ENCODE measurements around the gene TNFRSF8. TPM values are rescaled to one million over a fixed set of nuclear protein-coding genes. Genes with fewer than 3 reads are reported as not detected.

Gene TNFRSF8
- total RNA-seq, 1 donor from 2014 or later = 2.2 TPM

DNA sequence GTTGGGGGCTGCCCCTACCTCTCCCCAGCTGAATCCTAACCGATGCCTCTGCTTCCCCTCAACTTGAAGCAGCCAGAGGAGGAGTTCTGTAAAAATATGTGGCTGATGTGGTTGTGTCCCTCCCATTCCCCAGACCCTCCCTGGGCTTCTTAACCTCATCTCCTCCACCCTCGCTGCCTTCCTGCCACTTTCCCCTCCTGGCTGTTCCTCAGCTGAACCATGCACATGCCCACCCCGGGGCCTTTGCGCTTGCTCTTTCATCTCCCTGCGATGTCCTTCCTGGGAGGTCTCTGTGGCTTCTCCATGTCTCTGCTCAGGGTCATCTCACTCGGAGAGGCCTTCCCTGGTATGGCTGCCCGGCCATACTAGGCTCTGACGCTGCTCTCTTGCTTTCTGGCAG lies 34.9 kb upstream of the TNFRSF8 start:
- CTCF ChIA-PET = interaction anchor here (0.7 kb wide), 1 partner anchor 10 kb away, joined by 3 read pairs; no protein-coding TSS in a partner anchor
- POLR2A ChIA-PET = interaction anchor here (0.6 to 1.2 kb wide), 2 partner anchors 119 to 131 kb away, joined by 4 to 6 read pairs; no protein-coding TSS in a partner anchor
- Mint-ChIP-seq H3K27ac (no peak overlapping the region), H3K27me3 (no peaks in the 10 kb centered on the region), H3K4me3 (no peak overlapping the region), H3K9me3 (no peaks in the 10 kb centered on the region), H3K36me3 (ENCODE audit: low read depth) (peaks cover 76% of the 10 kb centered on the region), H3K4me1 (peaks cover 16% of the 10 kb centered on the region)
- TF ChIP-seq, protein P1, sequence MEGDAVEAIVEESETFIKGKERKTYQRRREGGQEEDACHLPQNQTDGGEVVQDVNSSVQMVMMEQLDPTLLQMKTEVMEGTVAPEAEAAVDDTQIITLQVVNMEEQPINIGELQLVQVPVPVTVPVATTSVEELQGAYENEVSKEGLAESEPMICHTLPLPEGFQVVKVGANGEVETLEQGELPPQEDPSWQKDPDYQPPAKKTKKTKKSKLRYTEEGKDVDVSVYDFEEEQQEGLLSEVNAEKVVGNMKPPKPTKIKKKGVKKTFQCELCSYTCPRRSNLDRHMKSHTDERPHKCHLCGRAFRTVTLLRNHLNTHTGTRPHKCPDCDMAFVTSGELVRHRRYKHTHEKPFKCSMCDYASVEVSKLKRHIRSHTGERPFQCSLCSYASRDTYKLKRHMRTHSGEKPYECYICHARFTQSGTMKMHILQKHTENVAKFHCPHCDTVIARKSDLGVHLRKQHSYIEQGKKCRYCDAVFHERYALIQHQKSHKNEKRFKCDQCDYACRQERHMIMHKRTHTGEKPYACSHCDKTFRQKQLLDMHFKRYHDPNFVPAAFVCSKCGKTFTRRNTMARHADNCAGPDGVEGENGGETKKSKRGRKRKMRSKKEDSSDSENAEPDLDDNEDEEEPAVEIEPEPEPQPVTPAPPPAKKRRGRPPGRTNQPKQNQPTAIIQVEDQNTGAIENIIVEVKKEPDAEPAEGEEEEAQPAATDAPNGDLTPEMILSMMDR (IDR thresholded peaks at IDR 0.05) = no peak
- DNase-seq (no peak), ATAC-seq (ENCODE audit: low read depth) (no peak)
- intact Hi-C loops (cut with micrococcal nuclease) = no loop called here

DNA sequence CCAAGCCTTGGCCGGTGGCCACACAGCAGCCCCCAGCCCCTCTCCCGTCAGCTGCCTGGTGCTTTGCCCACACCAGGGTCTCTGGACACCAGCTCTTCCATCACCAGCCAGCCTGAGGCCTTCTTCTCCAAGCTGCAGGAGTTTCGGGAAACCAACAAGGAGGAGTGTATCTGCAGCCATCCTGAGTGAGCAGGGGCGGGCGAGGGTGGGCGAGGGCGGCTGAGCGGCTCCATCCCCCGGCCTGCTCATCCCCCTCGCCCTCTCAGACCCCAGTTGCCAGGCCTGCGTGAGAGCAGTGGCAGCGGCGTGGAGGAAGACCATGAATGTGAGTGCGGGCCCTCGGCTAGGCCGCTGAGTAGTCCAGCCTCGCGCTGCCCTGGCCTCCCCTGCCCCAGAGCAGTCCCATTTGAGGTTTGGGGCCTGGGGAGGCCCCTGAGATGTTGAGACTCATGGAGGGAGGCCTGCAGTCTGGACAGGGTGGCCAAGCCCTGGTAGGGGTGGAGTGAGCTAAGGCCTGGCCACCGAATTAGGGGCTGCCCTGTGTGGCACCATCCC lies 34.1 kb upstream of the TNFRSF8 start:
- ATAC-seq (ENCODE audit: low read depth) = no peak

DNA sequence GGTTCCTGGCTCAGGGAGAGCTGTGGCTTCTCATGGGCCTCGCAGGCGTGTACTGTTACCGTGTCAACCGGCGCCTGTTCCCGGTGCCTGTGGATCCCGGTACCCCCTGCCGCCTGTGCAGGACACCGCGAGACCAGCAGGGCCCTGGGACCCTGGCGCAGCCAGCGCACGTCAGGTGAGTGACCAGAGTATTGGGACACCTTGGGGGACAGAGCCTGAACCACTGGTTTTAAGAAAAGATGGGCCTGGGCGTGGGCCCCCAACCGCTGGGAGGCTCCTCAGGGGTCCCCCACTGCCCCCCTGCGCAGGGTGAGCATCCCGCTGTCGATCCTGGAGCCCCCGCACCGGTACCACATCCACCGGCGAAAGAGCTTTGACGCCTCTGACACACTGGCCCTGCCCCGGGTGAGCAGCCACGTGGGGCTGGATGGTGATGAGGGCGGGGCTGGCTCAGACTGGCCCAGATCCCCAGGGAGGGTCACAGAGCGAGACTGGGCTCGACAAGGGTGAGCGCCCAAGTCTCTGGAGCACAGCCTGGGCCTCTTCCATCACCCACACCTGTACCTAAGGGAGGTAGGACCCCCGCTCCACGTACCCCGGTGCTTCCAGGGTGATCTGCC lies 33.3 kb upstream of the TNFRSF8 start:
- Mint-ChIP-seq H3K4me1 (peaks cover 15% of the 10 kb centered on the region), H3K27me3 (no peaks in the 10 kb centered on the region), H3K4me3 (no peak overlapping the region), H3K27ac (no peak overlapping the region), H3K36me3 (ENCODE audit: low read depth) (peaks cover 64% of the 10 kb centered on the region), H3K9me3 (no peaks in the 10 kb centered on the region)
- intact Hi-C loops (cut with micrococcal nuclease) = loop anchor here (2.0 kb wide), 1 partner anchor 29 kb away; no protein-coding TSS in a partner anchor
- ChIA-PET CTCF (interaction anchor here (1.0 to 1.5 kb wide), 2 partner anchors 18 to 19 kb away, joined by 4 to 6 read pairs; no protein-coding TSS in a partner anchor), POLR2A (interaction anchor here (0.5 to 4.4 kb wide), 5 partner anchors 10 to 121 kb away, joined by 3 to 65 read pairs (median 8); partner anchors contain the start of gene MIIP)
- TF ChIP-seq, protein P1 (IDR thresholded peaks at IDR 0.05) = no peak
- no peak for DNase-seq
- ATAC-seq (ENCODE audit: low read depth) = peak; percentile 93

More for the DNA sequence above, 34.1 kb upstream of the TNFRSF8 start:
- TF ChIP-seq, protein P1 (IDR thresholded peaks at IDR 0.05) = no peak
- CTCF ChIA-PET = no interaction called here
- Mint-ChIP-seq H3K9me3 (no peaks in the 10 kb centered on the region), H3K27ac (no peak overlapping the region), H3K27me3 (no peaks in the 10 kb centered on the region), H3K4me1 (peaks cover 16% of the 10 kb centered on the region), H3K4me3 (no peak overlapping the region), H3K36me3 (ENCODE audit: low read depth) (peaks cover 72% of the 10 kb centered on the region)
- no peak for DNase-seq
- intact Hi-C loops (cut with micrococcal nuclease) = no loop called here
- POLR2A ChIA-PET = interaction anchor here (0.5 to 4.4 kb wide), 6 partner anchors 10 to 120 kb away, joined by 3 to 65 read pairs (median 6); partner anchors contain the start of gene MIIP

DNA sequence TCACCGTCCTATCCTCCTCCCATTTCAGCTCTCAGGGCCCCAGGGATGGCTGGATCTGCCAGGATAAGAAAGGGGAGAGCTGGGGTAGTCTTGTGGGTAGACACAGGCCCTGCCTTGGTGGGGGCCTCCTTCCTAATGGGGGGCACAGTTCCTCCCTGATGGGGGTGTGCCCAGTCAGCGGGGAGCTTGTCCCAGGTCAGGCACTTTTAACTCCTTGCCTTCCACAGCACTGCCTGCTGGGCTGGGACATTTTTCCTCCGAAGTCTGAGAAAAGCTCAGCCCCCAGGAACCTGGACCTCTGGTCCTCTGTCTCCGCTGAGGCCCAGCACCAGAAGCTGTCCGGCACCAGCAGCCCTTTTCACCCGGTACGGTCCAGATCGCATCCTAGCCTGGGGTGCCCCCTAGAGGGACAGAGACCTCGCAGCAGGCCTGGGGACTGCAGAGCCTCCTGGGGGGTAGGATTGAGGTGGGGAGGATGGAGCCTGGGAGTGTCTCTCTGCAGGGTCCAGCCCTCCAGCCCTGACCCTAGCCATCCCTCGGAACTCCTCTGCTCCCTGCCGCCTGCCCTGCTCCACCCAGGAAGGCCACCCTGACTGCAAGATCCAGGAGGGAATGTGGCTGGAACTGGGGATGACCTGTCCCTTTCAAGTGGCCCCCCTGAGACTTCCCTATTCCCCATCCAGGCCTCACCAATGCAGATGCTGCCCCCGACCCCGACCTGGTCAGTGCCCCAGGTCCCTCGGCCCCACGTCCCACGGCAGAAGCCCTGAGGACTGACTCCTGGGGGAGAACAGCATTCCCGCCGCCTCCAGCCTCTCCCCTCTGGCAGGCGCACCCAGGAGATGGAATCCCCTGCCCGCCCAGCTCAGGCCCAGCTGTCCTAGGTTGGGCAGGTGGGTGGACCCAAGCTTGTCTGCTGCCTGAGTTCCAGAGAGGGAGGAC lies 31.8 kb upstream of the TNFRSF8 start:
- peaks cover 50% of the 10 kb centered on the region for H3K36me3 Mint-ChIP-seq (ENCODE audit: low read depth)
- TF ChIP-seq, protein P1 (IDR thresholded peaks at IDR 0.05) = no peak
- DNase-seq (no peak), ATAC-seq (ENCODE audit: low read depth) (peak; percentile 73)
- no peaks in the 10 kb centered on the region for H3K9me3 Mint-ChIP-seq
- intact Hi-C loops (cut with micrococcal nuclease) = loop anchor here (1.0 to 2.0 kb wide), 2 partner anchors 31 to 122 kb away; no protein-coding TSS in a partner anchor
- peaks cover 15% of the 10 kb centered on the region for H3K4me1 Mint-ChIP-seq
- ChIA-PET CTCF (interaction anchor here (0.7 to 1.5 kb wide), 14 partner anchors 15 to 243 kb away, joined by 3 to 6 read pairs (median 3); no protein-coding TSS in a partner anchor), POLR2A (interaction anchor here (0.6 to 4.4 kb wide), 7 partner anchors 9 to 122 kb away, joined by 3 to 65 read pairs (median 8); partner anchors contain the start of gene MIIP)
- no peaks in the 10 kb centered on the region for H3K27me3 Mint-ChIP-seq
- no peak overlapping the region for H3K27ac Mint-ChIP-seq
- no peak overlapping the region for H3K4me3 Mint-ChIP-seq

Data from activated B cell treated with CpG ODN at 0.5 μM for 24 hours (primary cell).